T-cell (primary cell): ENCODE data around the gene DCC. TPM values are rescaled to one million over a fixed set of nuclear protein-coding genes. Genes with fewer than 3 reads are reported as not detected.

Experiments used
- ATAC-seq, 4 experiments: fragments of 200-7000 bp in 3 of 4; fragments of 150-1000 bp in 1 of 4; cut with Tn5 transposase; replicated peaks in 1 of 4; 1 replicate in 3 of 4; 2 replicates in 1 of 4; pipeline ENCODE4 v1.10.0; 2021; ENCODE audit warnings: moderate library complexity in 3 of 4, mild to moderate bottlenecking in 2 of 4, moderate number of reproducible peaks in 1 of 4
- CTCF ChIA-PET, 2 donors: fragments of 300-600 bp; sonication (Branson Sonifier 250); formaldehyde crosslinking; loops; one replicate each; lab custom pipeline; 2022; ENCODE audit warnings: antibody characterized with exemption in 2 of 2; lab: Charles Lee
- POLR2A ChIA-PET, 2 donors: fragments of 300-600 bp; sonication (Branson Sonifier 250); formaldehyde crosslinking; loops; one replicate each; lab custom pipeline; 2022; ENCODE audit warnings: antibody characterized with exemption in 2 of 2; lab: Charles Lee
- DNase-seq, 35 experiments: peaks; one replicate each; pipeline versions ENCODE4 v3.0.0 to v3.0.0-alpha.2; 2013 to 2023
- H3K27ac ChIP-seq: one replicate; pipeline ENCODE4 v1.5.1; 2013; ENCODE audit warnings: low read length
- H3K27me3 ChIP-seq, 2 experiments: replicated peaks in 1 of 2; 1 replicate in 1 of 2; 2 replicates in 1 of 2; pipeline versions ENCODE4 v1.6.1 to v1.7.0; 2013; ENCODE audit warnings: low read length in 1 of 2, mixed read lengths in 1 of 2; ENCODE audit not compliant: control insufficient read depth in 2 of 2, insufficient read depth in 2 of 2; ENCODE audit errors: extremely low read depth in 1 of 2
- H3K36me3 ChIP-seq, 2 donors: 1 replicate in 1 of 2; 2 replicates in 1 of 2; pipeline versions ENCODE4 v1.6.1 to v1.7.0; 2013; ENCODE audit warnings: low read length in 1 of 2; ENCODE audit not compliant: control insufficient read depth in 2 of 2, insufficient read depth in 1 of 2; ENCODE audit errors: extremely low read depth in 1 of 2
- H3K4me1 ChIP-seq, 2 experiments: 1 replicate in 1 of 2; 2 replicates in 1 of 2; pipeline versions ENCODE4 v1.6.1 to v1.7.0; 2013; ENCODE audit warnings: low read length in 2 of 2, mixed read lengths in 1 of 2; ENCODE audit not compliant: insufficient read depth in 2 of 2, control insufficient read depth in 1 of 2; ENCODE audit errors: extremely low read depth in 1 of 2
- H3K4me3 ChIP-seq, 2 donors: 1 replicate in 1 of 2; 2 replicates in 1 of 2; pipeline versions ENCODE4 v1.5.1 to v1.7.0; 2013; ENCODE audit warnings: mild to moderate bottlenecking in 2 of 2, low read length in 1 of 2, moderate library complexity in 1 of 2; ENCODE audit not compliant: control insufficient read depth in 1 of 2; ENCODE audit errors: extremely low read depth in 1 of 2
- H3K9me3 ChIP-seq: 2 replicates; pipeline ENCODE4 v1.7.0; 2013
- H3K27ac Mint-ChIP-seq, 2 donors: one replicate each; pipeline ENCODE4 v1.8.0; 2020 to 2021; ENCODE audit warnings: mild to moderate bottlenecking in 2 of 2, mixed read lengths in 2 of 2
- H3K27me3 Mint-ChIP-seq, 2 donors: one replicate each; pipeline ENCODE4 v1.8.0; 2021 to 2022; ENCODE audit warnings: mixed read lengths in 2 of 2
- H3K36me3 Mint-ChIP-seq: one replicate; pipeline ENCODE4 v1.8.0; 2021; ENCODE audit warnings: mixed read lengths
- H3K4me1 Mint-ChIP-seq, 3 donors: one replicate each; pipeline ENCODE4 v1.8.0; 2020 to 2022; ENCODE audit warnings: mixed read lengths in 3 of 3, mild to moderate bottlenecking in 1 of 3
- H3K4me3 Mint-ChIP-seq, 3 donors: one replicate each; pipeline ENCODE4 v1.8.0; 2020 to 2022; ENCODE audit warnings: mild to moderate bottlenecking in 3 of 3, mixed read lengths in 3 of 3, moderate library complexity in 3 of 3
- H3K9me3 Mint-ChIP-seq, 3 donors: one replicate each; pipeline ENCODE4 v1.8.0; 2020 to 2022; ENCODE audit warnings: mixed read lengths in 3 of 3
- WGBS: methylation state at CpG from one replicate; pipeline ENCODE4 v1.1.5; 2013; ENCODE audit warnings: missing lambda C conversion rate; ENCODE audit not compliant: insufficient coverage; 5-methylcytosine and 5-hydroxymethylcytosine counted together
- total RNA-seq, 35 experiments: library from RNA in 6 of 35; stranded (reverse) in 6 of 35; fragments of 120-200 nt in 1 of 35; gene quantifications; one replicate each; pipeline versions ENCODE4 v1.2.1 to v1.2.4 and lab custom pipeline; 2013 to 2026

DCC gene
- total RNA-seq, 5 donors from 2014 or later (not counting 1 experiment from before 2014, with no cell fraction given) = not detected

- DNase-seq (no peak), ATAC-seq (no peak)
- WGBS = no CpG with 5 or more reads among the region's 1 CpG
- Histone ChIP-seq H3K27me3 (no peaks in the 10 kb centered on the region), H3K9me3 (no peaks in the 10 kb centered on the region), H3K4me3 (no peak overlapping the region), H3K4me1 (no peaks in the 10 kb centered on the region), H3K36me3 (no peaks in the 10 kb centered on the region), H3K27ac (no peak overlapping the region)
- no peak overlapping the region for H3K27ac Mint-ChIP-seq
- H3K36me3 Mint-ChIP-seq = no peaks in the 10 kb centered on the region
- H3K4me3 Mint-ChIP-seq = no peak overlapping the region
- ChIA-PET POLR2A (no interaction called here), CTCF (interaction anchor here in 1 of 2 donors (0.6 kb wide), 1 partner anchor 1898 kb away, joined by 3 read pairs; no protein-coding TSS in a partner anchor)
- H3K27me3 Mint-ChIP-seq = no peaks in the 10 kb centered on the region
- peaks cover 3 to 10% (median 6%) of the 10 kb centered on the region in 3 donors for H3K9me3 Mint-ChIP-seq
- no peaks in the 10 kb centered on the region for H3K4me1 Mint-ChIP-seq
Measured at GRCh38 chr18:52920665-52921064, 580.7 kb downstream of the DCC start.

GRCh38 chr18:52933356-52933755 is 593.4 kb downstream of the DCC start:
- no peaks in the 10 kb centered on the region for H3K4me1 Mint-ChIP-seq
- no peak overlapping the region for H3K4me3 ChIP-seq
- H3K27me3 ChIP-seq = no peaks in the 10 kb centered on the region
- no peak for ATAC-seq
- no peaks in the 10 kb centered on the region for H3K36me3 ChIP-seq
- H3K27me3 Mint-ChIP-seq = no peaks in the 10 kb centered on the region
- no peak overlapping the region for H3K4me3 Mint-ChIP-seq
- POLR2A ChIA-PET = interaction anchor here in 1 of 2 donors (0.6 kb wide), 1 partner anchor 25 kb away, joined by 4 read pairs; no protein-coding TSS in a partner anchor
- no peak overlapping the region for H3K27ac ChIP-seq
- H3K9me3 Mint-ChIP-seq = peaks cover 2 to 13% (median 5%) of the 10 kb centered on the region in 3 donors
- no peak for DNase-seq
- H3K36me3 Mint-ChIP-seq = no peaks in the 10 kb centered on the region
- WGBS = 90% methylated on average over 2 of the region's 2 CpGs
- no peaks in the 10 kb centered on the region for H3K9me3 ChIP-seq
- H3K4me1 ChIP-seq = no peaks in the 10 kb centered on the region
- CTCF ChIA-PET = no interaction called here
- H3K27ac Mint-ChIP-seq = no peak overlapping the region

GRCh38 chr18:52936931-52937330 is 596.9 kb downstream of the DCC start:
- no CpG with 5 or more reads among the region's 1 CpG for WGBS
- H3K27me3 Mint-ChIP-seq = no peaks in the 10 kb centered on the region
- DNase-seq (no peak), ATAC-seq (no peak)
- ChIA-PET POLR2A (no interaction called here), CTCF (no interaction called here)
- no peak overlapping the region for H3K27ac ChIP-seq
- no peaks in the 10 kb centered on the region for H3K4me1 Mint-ChIP-seq
- H3K9me3 Mint-ChIP-seq = peaks cover 2 to 14% (median 8%) of the 10 kb centered on the region in 3 donors
- H3K36me3 Mint-ChIP-seq = no peaks in the 10 kb centered on the region
- H3K4me1 ChIP-seq = no peaks in the 10 kb centered on the region
- no peak overlapping the region for H3K4me3 Mint-ChIP-seq
- H3K4me3 ChIP-seq = no peak overlapping the region
- H3K9me3 ChIP-seq = no peaks in the 10 kb centered on the region
- H3K36me3 ChIP-seq = no peaks in the 10 kb centered on the region
- H3K27me3 ChIP-seq = no peaks in the 10 kb centered on the region
- no peak overlapping the region for H3K27ac Mint-ChIP-seq

GRCh38 chr18:52937840-52938239 is 597.8 kb downstream of the DCC start:
- no peak for DNase-seq
- no peaks in the 10 kb centered on the region for H3K9me3 ChIP-seq
- POLR2A ChIA-PET = no interaction called here
- H3K27ac Mint-ChIP-seq = no peak overlapping the region
- H3K36me3 ChIP-seq = no peaks in the 10 kb centered on the region
- H3K4me3 Mint-ChIP-seq = no peak overlapping the region
- H3K27ac ChIP-seq = no peak overlapping the region
- no CpG with 5 or more reads among the region's 6 CpGs for WGBS
- peaks cover 2 to 14% (median 8%) of the 10 kb centered on the region in 3 donors for H3K9me3 Mint-ChIP-seq
- no peaks in the 10 kb centered on the region for H3K27me3 ChIP-seq
- no peak overlapping the region for H3K4me3 ChIP-seq
- ATAC-seq = no peak
- no peaks in the 10 kb centered on the region for H3K4me1 Mint-ChIP-seq
- H3K27me3 Mint-ChIP-seq = no peaks in the 10 kb centered on the region
- CTCF ChIA-PET = no interaction called here
- no peaks in the 10 kb centered on the region for H3K4me1 ChIP-seq
- no peaks in the 10 kb centered on the region for H3K36me3 Mint-ChIP-seq

GRCh38 chr18:52945552-52945951 is 605.6 kb downstream of the DCC start:
- Histone ChIP-seq H3K4me3 (no peak overlapping the region), H3K27me3 (no peaks in the 10 kb centered on the region), H3K27ac (no peak overlapping the region), H3K4me1 (no peaks in the 10 kb centered on the region), H3K36me3 (no peaks in the 10 kb centered on the region), H3K9me3 (no peaks in the 10 kb centered on the region)
- Mint-ChIP-seq H3K36me3 (no peaks in the 10 kb centered on the region), H3K27me3 (no peaks in the 10 kb centered on the region), H3K9me3 (peaks cover 7 to 17% (median 9%) of the 10 kb centered on the region in 3 donors), H3K4me3 (no peak overlapping the region), H3K4me1 (no peaks in the 10 kb centered on the region), H3K27ac (no peak overlapping the region)
- DNase-seq (no peak), ATAC-seq (no peak)
- POLR2A ChIA-PET = no interaction called here
- CTCF ChIA-PET = no interaction called here
- 17% methylated on average over 1 of the region's 2 CpGs for WGBS

GRCh38 chr18:52948868-52949444 is 609.0 kb downstream of the DCC start:
- DNase-seq = no peak
- Histone ChIP-seq H3K4me3 (no peak overlapping the region), H3K27me3 (no peaks in the 10 kb centered on the region), H3K36me3 (no peaks in the 10 kb centered on the region), H3K9me3 (no peaks in the 10 kb centered on the region), H3K27ac (no peak overlapping the region), H3K4me1 (no peaks in the 10 kb centered on the region)
- CTCF ChIA-PET = no interaction called here
- POLR2A ChIA-PET = no interaction called here
- Mint-ChIP-seq H3K36me3 (no peaks in the 10 kb centered on the region), H3K9me3 (peaks cover 7 to 17% (median 12%) of the 10 kb centered on the region in 3 donors), H3K4me3 (no peak overlapping the region), H3K27ac (no peak overlapping the region), H3K4me1 (no peaks in the 10 kb centered on the region), H3K27me3 (no peaks in the 10 kb centered on the region)
- no CpG with 5 or more reads among the region's 1 CpG for WGBS
- no peak for ATAC-seq
